Hepatocyte (in vitro differentiated cells): ENCODE data around the gene TMEM151A. TPM values are rescaled to one million over a fixed set of nuclear protein-coding genes. Genes with fewer than 3 reads are reported as not detected.

Experiments
- DNase-seq: peaks from one replicate; pipeline ENCODE4 v3.0.0-alpha.2; 2016; ENCODE audit warnings: low spot score
- H2AFZ ChIP-seq: fragments of 200-600 bp; sonication (generic); 2 replicates; pipeline ENCODE4 v1.6.0; 2016; ENCODE audit warnings: antibody characterized with exemption, mild to moderate bottlenecking
- H3K27ac ChIP-seq: fragments of 200-600 bp; sonication (generic); 2 replicates; pipeline ENCODE4 v1.5.1; 2016; ENCODE audit warnings: mild to moderate bottlenecking
- H3K27me3 ChIP-seq: fragments of 200-600 bp; sonication (generic); 2 replicates; pipeline ENCODE4 v1.6.1; 2016
- H3K36me3 ChIP-seq: fragments of 200-600 bp; sonication (generic); replicated peaks from 2 replicates; pipeline ENCODE4 v1.5.1; 2016; ENCODE audit warnings: low read depth; ENCODE audit not compliant: insufficient read depth
- H3K4me1 ChIP-seq: fragments of 200-600 bp; sonication (generic); 2 replicates; pipeline ENCODE4 v1.5.1; 2016; ENCODE audit warnings: mild to moderate bottlenecking, moderate library complexity; ENCODE audit not compliant: insufficient read depth
- H3K4me2 ChIP-seq: fragments of 200-600 bp; sonication (generic); 2 replicates; pipeline ENCODE4 v1.6.0; 2016
- H3K4me3 ChIP-seq: fragments of 200-600 bp; sonication (generic); 2 replicates; pipeline ENCODE4 v1.5.1; 2016; ENCODE audit warnings: mild to moderate bottlenecking
- H3K79me2 ChIP-seq: fragments of 200-600 bp; sonication (generic); 2 replicates; pipeline ENCODE4 v1.6.0; 2017; ENCODE audit warnings: mild to moderate bottlenecking
- H3K9me2 ChIP-seq: fragments of 200-600 bp; sonication (generic); replicated peaks from 2 replicates; pipeline ENCODE4 v1.6.0; 2017; ENCODE audit warnings: mild to moderate bottlenecking; ENCODE audit not compliant: insufficient read depth
- H3K9me3 ChIP-seq: fragments of 200-600 bp; sonication (generic); 2 replicates; pipeline ENCODE4 v1.5.1; 2016; ENCODE audit warnings: low read depth, mild to moderate bottlenecking
- H4K20me1 ChIP-seq: fragments of 200-600 bp; sonication (generic); 2 replicates; pipeline ENCODE4 v1.6.0; 2016; ENCODE audit warnings: mild to moderate bottlenecking; ENCODE audit not compliant: insufficient read depth, poor library complexity, severe bottlenecking
- CTCF ChIP-seq: fragments of 200-600 bp; sonication (generic); IDR thresholded peaks from 2 replicates; pipeline ENCODE4 v1.5.1; 2016; ENCODE audit warnings: antibody characterized with exemption, mild to moderate bottlenecking; ENCODE audit not compliant: poor library complexity
- EZH2 ChIP-seq: fragments of 200-600 bp; sonication (generic); IDR thresholded peaks from 2 replicates; pipeline ENCODE4 v1.6.1; 2016; ENCODE audit warnings: antibody characterized with exemption, mild to moderate bottlenecking, borderline replicate concordance
- EZH2phosphoT487 ChIP-seq: fragments of 200-600 bp; sonication (generic); IDR thresholded peaks from one replicate; pipeline ENCODE4 v1.6.1; 2018; ENCODE audit warnings: antibody characterized with exemption, mild to moderate bottlenecking, low read depth, moderate library complexity; ENCODE audit not compliant: unreplicated experiment, severe bottlenecking
- WGBS: methylation state at CpG from one replicate; pipeline ENCODE4 v1.1.6; 2016; ENCODE audit warnings: low lambda C conversion rate; ENCODE audit errors: missing lambda C conversion rate; 5-methylcytosine and 5-hydroxymethylcytosine counted together
- polyA plus RNA-seq: library from polyadenylated mRNA; unstranded; fragments of >200 nt; fragmentation: Nextera tagmentation; extraction: Ambion mirVana; gene quantifications from 2 replicates; pipeline ENCODE4 v1.2.1, GENCODE V29; 2016
- total RNA-seq: library from RNA; depleted of rRNA; stranded (reverse); fragments of >200 nt; gene quantifications from 2 replicates; pipeline ENCODE4 v1.2.3, GENCODE V29; 2014

Gene TMEM151A
- total and polyA plus RNA-seq, 2 experiments from 2014 or later, result 21.4 to 36.4 TPM

DNA sequence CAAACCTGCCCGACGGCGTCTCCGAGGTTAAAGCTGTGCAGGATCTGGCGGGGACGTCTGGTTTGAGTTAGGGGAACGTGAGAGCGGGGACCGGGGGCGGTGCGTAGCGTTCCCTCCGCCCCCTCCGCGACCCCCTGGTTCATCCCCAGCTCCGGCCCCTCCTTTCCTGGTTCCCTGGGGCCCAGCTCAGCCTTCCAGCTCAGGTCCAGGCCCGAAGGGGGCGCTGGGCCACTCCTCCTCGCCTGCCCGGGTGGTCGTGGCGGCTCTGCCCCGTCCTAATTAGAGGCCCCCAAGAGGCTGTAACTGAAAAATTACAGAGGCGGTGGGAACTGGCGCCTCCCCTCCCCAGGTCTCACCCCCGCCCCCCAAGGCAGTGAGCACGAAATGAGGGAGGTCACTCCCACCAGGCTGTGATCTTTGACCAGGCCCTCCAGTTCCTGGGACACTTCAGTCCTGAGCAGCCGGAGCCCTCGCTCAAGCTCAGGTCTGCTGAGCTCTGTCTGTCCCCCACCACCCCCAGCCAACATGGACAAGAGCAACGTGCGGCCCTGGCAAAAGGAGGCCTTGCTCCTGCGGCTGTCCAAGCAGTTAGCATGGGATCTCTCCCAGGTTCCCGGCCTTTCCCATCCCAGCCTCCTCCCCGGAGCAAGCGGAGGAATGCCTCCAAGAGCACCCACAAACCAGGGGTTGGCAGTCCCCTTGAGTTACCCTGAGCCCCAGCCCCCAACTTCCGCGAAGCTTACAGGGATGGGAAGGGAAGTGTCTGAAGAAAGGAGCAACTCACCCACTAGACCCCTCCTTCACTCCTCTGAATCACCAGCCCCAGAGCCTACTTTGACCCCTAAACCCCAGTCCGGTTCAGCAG lies 21.9 kb downstream of the TMEM151A start:
- TF ChIP-seq CTCF (peak; percentile 52), EZH2 (no peak)
- no peaks in the 10 kb centered on the region for H3K36me3 ChIP-seq
- H3K27me3 ChIP-seq, result no peaks in the 10 kb centered on the region
- peaks cover 29% of the 10 kb centered on the region for H3K79me2 ChIP-seq
- WGBS, result 22% methylated on average over 23 of the region's 38 CpGs
- peak overlapping the region; percentile 77 for H3K4me2 ChIP-seq
- H3K4me1 ChIP-seq, result peaks cover 15% of the 10 kb centered on the region
- H3K27ac ChIP-seq, result peak overlapping the region; percentile 97
- no peaks in the 10 kb centered on the region for H4K20me1 ChIP-seq
- H3K9me2 ChIP-seq, result no peaks in the 10 kb centered on the region
- peak overlapping the region; percentile 27 for H3K4me3 ChIP-seq
- H3K9me3 ChIP-seq, result no peaks in the 10 kb centered on the region
- peak; percentile 86 for DNase-seq
- H2AFZ ChIP-seq, result no peak overlapping the region

- no peaks in the 10 kb centered on the region for H3K27me3 ChIP-seq
- peak overlapping the region; percentile 97 for H3K27ac ChIP-seq
- no peaks in the 10 kb centered on the region for H3K9me3 ChIP-seq
- peak overlapping the region; percentile 77 for H3K4me2 ChIP-seq
- H3K36me3 ChIP-seq, result no peaks in the 10 kb centered on the region
- peak overlapping the region; percentile 27 for H3K4me3 ChIP-seq
- WGBS, result 87% methylated on average over 1 of the region's 1 CpG
- TF ChIP-seq EZH2phosphoT487 (no peak), EZH2 (no peak), CTCF (no peak)
- H2AFZ ChIP-seq, result no peak overlapping the region
- no peaks in the 10 kb centered on the region for H3K9me2 ChIP-seq
- H3K79me2 ChIP-seq, result peaks cover 29% of the 10 kb centered on the region
- H4K20me1 ChIP-seq, result no peaks in the 10 kb centered on the region
- no peak for DNase-seq
- H3K4me1 ChIP-seq, result peaks cover 21% of the 10 kb centered on the region
Measured at GRCh38 chr11:66314186-66314501, 22.4 kb downstream of the TMEM151A start.

GRCh38 chr11:66314561-66315497 lies 23.1 kb downstream of the TMEM151A start:
- H3K4me3 ChIP-seq, result peak overlapping the region; percentile 27

More at GRCh38 chr11:66314561-66315497, 23.1 kb downstream of the TMEM151A start:
- no peaks in the 10 kb centered on the region for H3K9me3 ChIP-seq
- H4K20me1 ChIP-seq, result no peaks in the 10 kb centered on the region
- DNase-seq, result no peak
- H3K27me3 ChIP-seq, result no peaks in the 10 kb centered on the region
- peak overlapping the region; percentile 77 for H3K4me2 ChIP-seq
- 88% methylated on average over 17 of the region's 17 CpGs for WGBS
- H3K36me3 ChIP-seq, result no peaks in the 10 kb centered on the region
- H3K4me1 ChIP-seq, result peaks cover 23% of the 10 kb centered on the region
- H3K27ac ChIP-seq, result peak overlapping the region; percentile 97
- no peaks in the 10 kb centered on the region for H3K9me2 ChIP-seq
- peaks cover 29% of the 10 kb centered on the region for H3K79me2 ChIP-seq
- no peak for TF ChIP-seq CTCF
- no peak for TF ChIP-seq EZH2phosphoT487
- no peak for TF ChIP-seq EZH2
- no peak overlapping the region for H2AFZ ChIP-seq
